Endothelial cell of umbilical vein (primary cell): Measurements from ENCODE around the gene NRG3.

Experiments
- EZH2 ChIP-seq: IDR thresholded peaks from 2 replicates; pipeline ENCODE4 v1.6.1; 2012; ENCODE audit warnings: borderline replicate concordance, low read depth, mild to moderate bottlenecking, moderate library complexity, low read length, inconsistent platforms; ENCODE audit not compliant: severe bottlenecking
- MYC ChIP-seq: IDR thresholded peaks from one replicate; pipeline ENCODE4 v1.6.1; 2011; ENCODE audit warnings: mild to moderate bottlenecking, low read depth, low read length
- POLR2A ChIP-seq: IDR thresholded peaks from 2 replicates; pipeline ENCODE4 v1.6.1; 2012; ENCODE audit warnings: low read depth, mild to moderate bottlenecking, control low read depth, low read length
- POLR2AphosphoS5 ChIP-seq: IDR thresholded peaks from 2 replicates; pipeline ENCODE4 v1.6.1; 2012; ENCODE audit warnings: low read depth, mild to moderate bottlenecking, control low read depth, low read length, moderate library complexity; ENCODE audit not compliant: insufficient read depth
- TF ChIP-seq, protein P1 (sequence below), 2 donors: IDR thresholded peaks; 1 replicate in 1 of 2; 2 replicates in 1 of 2; pipeline ENCODE4 v1.5.1; 2011; ENCODE audit warnings: low read length in 2 of 2, mild to moderate bottlenecking in 2 of 2, moderate library complexity in 2 of 2, control low read depth in 1 of 2, inconsistent platforms in 1 of 2, low read depth in 1 of 2; ENCODE audit not compliant: insufficient read depth in 1 of 2; ENCODE audit errors: extremely low read depth in 1 of 2
- TF ChIP-seq, protein P2 (sequence below): IDR thresholded peaks from 2 replicates; pipeline ENCODE4 v1.6.1; 2011; ENCODE audit not compliant: insufficient read depth, insufficient read length

DNA sequence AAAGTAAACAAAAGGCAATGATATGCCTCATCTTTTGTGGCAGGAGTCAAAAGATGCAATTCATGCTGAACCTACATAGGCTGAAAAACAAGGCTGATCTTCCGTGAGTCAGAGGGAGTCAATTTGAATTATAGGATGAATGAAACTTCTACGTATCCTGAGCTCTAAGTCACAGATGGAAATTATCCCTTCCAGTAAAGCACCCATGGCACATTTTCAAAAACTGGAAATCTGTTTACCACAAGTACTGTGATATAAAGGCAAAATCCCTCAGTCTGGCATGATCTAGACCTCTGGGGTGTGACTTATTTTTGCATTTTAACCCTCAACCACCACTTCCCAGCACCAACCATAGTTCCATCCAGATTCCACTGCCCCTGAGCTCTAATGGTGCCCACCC lies 69.6 kb downstream of the NRG3 start:
- no peak for TF ChIP-seq POLR2A
- TF ChIP-seq, protein P1, sequence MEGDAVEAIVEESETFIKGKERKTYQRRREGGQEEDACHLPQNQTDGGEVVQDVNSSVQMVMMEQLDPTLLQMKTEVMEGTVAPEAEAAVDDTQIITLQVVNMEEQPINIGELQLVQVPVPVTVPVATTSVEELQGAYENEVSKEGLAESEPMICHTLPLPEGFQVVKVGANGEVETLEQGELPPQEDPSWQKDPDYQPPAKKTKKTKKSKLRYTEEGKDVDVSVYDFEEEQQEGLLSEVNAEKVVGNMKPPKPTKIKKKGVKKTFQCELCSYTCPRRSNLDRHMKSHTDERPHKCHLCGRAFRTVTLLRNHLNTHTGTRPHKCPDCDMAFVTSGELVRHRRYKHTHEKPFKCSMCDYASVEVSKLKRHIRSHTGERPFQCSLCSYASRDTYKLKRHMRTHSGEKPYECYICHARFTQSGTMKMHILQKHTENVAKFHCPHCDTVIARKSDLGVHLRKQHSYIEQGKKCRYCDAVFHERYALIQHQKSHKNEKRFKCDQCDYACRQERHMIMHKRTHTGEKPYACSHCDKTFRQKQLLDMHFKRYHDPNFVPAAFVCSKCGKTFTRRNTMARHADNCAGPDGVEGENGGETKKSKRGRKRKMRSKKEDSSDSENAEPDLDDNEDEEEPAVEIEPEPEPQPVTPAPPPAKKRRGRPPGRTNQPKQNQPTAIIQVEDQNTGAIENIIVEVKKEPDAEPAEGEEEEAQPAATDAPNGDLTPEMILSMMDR (IDR thresholded peaks at IDR 0.05; ENCODE audit: extremely low read depth in 1 of 2, insufficient read depth in 1 of 2, low read depth in 1 of 2, low read length in 2 of 2) = no peak
- no peak for TF ChIP-seq EZH2
- TF ChIP-seq POLR2AphosphoS5 = no peak
- TF ChIP-seq, protein P2, sequence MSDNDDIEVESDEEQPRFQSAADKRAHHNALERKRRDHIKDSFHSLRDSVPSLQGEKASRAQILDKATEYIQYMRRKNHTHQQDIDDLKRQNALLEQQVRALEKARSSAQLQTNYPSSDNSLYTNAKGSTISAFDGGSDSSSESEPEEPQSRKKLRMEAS = no peak
- TF ChIP-seq MYC = no peak
